K562 (cell line): ENCODE data around the gene TULP3. TPM values are rescaled to one million over a fixed set of nuclear protein-coding genes. Genes with fewer than 3 reads are reported as not detected.

Experiments
- ATAC-seq: fragments of 200-7000 bp; cut with Tn5 transposase; 3 replicates; pipeline ENCODE4 v1.9.1; 2020; ENCODE audit warnings: moderate library complexity
- BruUV-seq: library from RNA; stranded (reverse); fragments of 400-500 nt; replicated peaks from 2 replicates; lab custom pipeline; 2021; lab: Mats Ljungman, UMichigan
- CTCF ChIA-PET: fragments of 300-600 bp; formaldehyde crosslinking; extraction: SDS; loops from one replicate; lab custom pipeline; 2021; ENCODE audit warnings: low intra/inter-chr PET ratio; lab: Yijun Ruan, JAX
- POLR2A ChIA-PET: fragments of 300-600, 350-650 bp; sonication (Branson Sonifier 250); formaldehyde crosslinking; extraction: SDS; loops from one replicate; lab custom pipeline; 2021; ENCODE audit warnings: antibody characterized with exemption, inconsistent platforms; lab: Yijun Ruan, JAX
- DNase-seq, 4 experiments: peaks; one replicate each; pipeline versions ENCODE4 v3.0.0 to v3.0.0-alpha.2; 2011 to 2018; ENCODE audit warnings: low spot score in 3 of 4, mixed read lengths in 3 of 4; ENCODE audit errors: extremely low read depth in 1 of 4
- FAIRE-seq: peaks from 2 replicates; lab custom pipeline; 2011; peaks lifted over from hg19 to GRCh38; lab: Jason Lieb, UNC
- H2AFZ ChIP-seq: 2 replicates; pipeline ENCODE4 v1.6.0; 2011; ENCODE audit warnings: low read depth, low read length, control low read depth, inconsistent platforms
- H3K27ac ChIP-seq: fragments of 200-600 bp; 3 replicates; pipeline ENCODE4 v1.8.0; 2011; ENCODE audit warnings: low read depth, mild to moderate bottlenecking, control low read depth, inconsistent platforms, low read length, moderate library complexity, mixed read lengths; ENCODE audit errors: extremely low read depth
- H3K27me3 ChIP-seq, 2 experiments: fragments of 300-600 bp in 1 of 2; 2 replicates in 1 of 2; 3 replicates in 1 of 2; pipeline versions ENCODE4 v1.6.0 to v1.8.0; 2011; ENCODE audit warnings: inconsistent platforms in 2 of 2, low read length in 2 of 2, mild to moderate bottlenecking in 1 of 2, mixed read lengths in 1 of 2, moderate library complexity in 1 of 2; ENCODE audit not compliant: control insufficient read depth in 2 of 2, insufficient read depth in 2 of 2
- H3K36me3 ChIP-seq: fragments of 300-600 bp; 3 replicates; pipeline ENCODE4 v1.8.0; 2011; ENCODE audit warnings: mild to moderate bottlenecking, low read length, inconsistent platforms; ENCODE audit not compliant: control insufficient read depth, insufficient read depth
- H3K4me1 ChIP-seq, 2 experiments: fragments of 200-600 bp in 1 of 2; replicated peaks in 1 of 2; 2 replicates in 1 of 2; 3 replicates in 1 of 2; pipeline versions ENCODE4 v1.5.1 to v1.8.0; 2011; ENCODE audit warnings: inconsistent platforms in 2 of 2, low read length in 2 of 2, mild to moderate bottlenecking in 1 of 2, mixed read lengths in 1 of 2, moderate library complexity in 1 of 2; ENCODE audit not compliant: control insufficient read depth in 2 of 2, insufficient read depth in 2 of 2
- H3K4me2 ChIP-seq: 2 replicates; pipeline ENCODE4 v1.6.1; 2011; ENCODE audit warnings: low read length, control low read depth, inconsistent platforms, mixed read lengths; ENCODE audit not compliant: insufficient read depth
- H3K4me3 ChIP-seq: fragments of 200-600 bp; sonication (generic), shearing (Covaris generic); 2 replicates; pipeline ENCODE4 v1.5.1; 2016; ENCODE audit warnings: control low read depth, inconsistent platforms
- H3K79me2 ChIP-seq: fragments of 200-600 bp; 3 replicates; pipeline ENCODE4 v1.8.0; 2011; ENCODE audit warnings: low read length, inconsistent platforms; ENCODE audit not compliant: control insufficient read depth, insufficient read depth
- H3K9ac ChIP-seq, 2 experiments: 2 replicates each; pipeline versions ENCODE4 v1.6.0 to v1.6.1; 2011; ENCODE audit warnings: low read depth in 2 of 2, low read length in 2 of 2, control low read depth in 1 of 2, inconsistent platforms in 1 of 2, mild to moderate bottlenecking in 1 of 2, mixed read lengths in 1 of 2; ENCODE audit not compliant: insufficient read depth in 1 of 2
- H3K9me1 ChIP-seq: one replicate; pipeline ENCODE4 v1.6.0; 2011; ENCODE audit warnings: inconsistent platforms, mild to moderate bottlenecking, low read length, moderate library complexity; ENCODE audit not compliant: control insufficient read depth, insufficient read depth
- H3K9me3 ChIP-seq: replicated peaks from 2 replicates; pipeline ENCODE4 v1.5.1; 2011; ENCODE audit warnings: low read depth, low read length, inconsistent platforms; ENCODE audit not compliant: control insufficient read depth, insufficient read depth
- H4K20me1 ChIP-seq: replicated peaks from 2 replicates; pipeline ENCODE4 v1.6.1; 2011; ENCODE audit warnings: low read length, inconsistent platforms, mixed read lengths; ENCODE audit not compliant: control insufficient read depth, insufficient read depth
- CEBPG ChIP-seq, 3 experiments: fragments of 200-800 bp in 1 of 3; sonication (Bioruptor generic) in 1 of 3; sonication (generic) in 1 of 3; formaldehyde crosslinking in 1 of 3; IDR thresholded peaks in 2 of 3; conservative IDR thresholded peaks in 1 of 3; 2 replicates each; pipeline versions ENCODE4 v1.6.1 to v1.8.0; 2016 to 2022; ENCODE audit warnings: missing compliant biosample characterization in 2 of 3, missing genetic modification characterization in 2 of 3, mild to moderate bottlenecking in 1 of 3, missing genetic modification reagents in 1 of 3
- DMBX1 ChIP-seq: fragments of 250-450 bp; sonication (Bioruptor Pico); IDR thresholded peaks from 2 replicates; pipeline ENCODE4 v1.8.0; 2022; ENCODE audit warnings: inconsistent platforms, mild to moderate bottlenecking, moderate library complexity, borderline replicate concordance
- DNMT1 ChIP-seq: fragments of 450-650 bp; IDR thresholded peaks from 2 replicates; pipeline ENCODE4 v1.6.1; 2016; ENCODE audit warnings: antibody characterized with exemption, mild to moderate bottlenecking
- HOXB6 ChIP-seq: fragments of 250-450 bp; sonication (Bioruptor Pico); IDR thresholded peaks from 2 replicates; pipeline ENCODE4 v1.5.1; 2022; ENCODE audit warnings: mild to moderate bottlenecking, borderline replicate concordance
- MTF1 ChIP-seq: fragments of 250-450 bp; sonication (Bioruptor Pico); IDR thresholded peaks from 2 replicates; pipeline ENCODE4 v1.9.0; 2021; ENCODE audit warnings: moderate library complexity, mild to moderate bottlenecking, inconsistent platforms, borderline replicate concordance
- PYGO2 ChIP-seq: fragments of 450-650 bp; IDR thresholded peaks from 2 replicates; pipeline ENCODE4 v1.6.1; 2016; ENCODE audit warnings: mild to moderate bottlenecking, missing genetic modification characterization, moderate library complexity, missing compliant biosample characterization
- TGIF2 ChIP-seq: sonication (generic); formaldehyde crosslinking; IDR thresholded peaks from 2 replicates; pipeline ENCODE4 v1.8.1; 2022; ENCODE audit warnings: mild to moderate bottlenecking, missing genetic modification reagents, moderate library complexity
- XRCC4 ChIP-seq: IDR thresholded peaks from one replicate; pipeline ENCODE4 v1.6.1; 2011; ENCODE audit not compliant: insufficient read depth, insufficient read length; ENCODE audit errors: extremely low read depth
- WGBS: fragments of 100-300 bp; shearing (Covaris generic); methylation state at CpG from one replicate; pipeline ENCODE4 v1.1.6; 2016; ENCODE audit warnings: low coverage, mixed read lengths; ENCODE audit not compliant: insufficient coverage; ENCODE audit errors: missing lambda C conversion rate; 5-methylcytosine and 5-hydroxymethylcytosine counted together
- in situ Hi-C: fragments of 300-500 bp; cut with MboI; formaldehyde crosslinking; loops from 4 replicates; pipeline ENCODE4 v1.15.0; 2018; ENCODE audit warnings: inconsistent platforms, mixed read lengths
- intact Hi-C: fragments of 100-400 bp; cut with micrococcal nuclease; formaldehyde crosslinking; loops from 2 replicates; pipeline ENCODE4 v1.14.2; 2022
- polyA plus RNA-seq, 8 experiments: library from polyadenylated mRNA; depleted of rRNA in 4 of 8; stranded (reverse) in 5 of 8; unstranded in 3 of 8; fragments of >200 nt; fragmentation: Nextera tagmentation in 2 of 8; fragmentation: Illumina TruSeq in 1 of 8; extraction: Ambion mirVana in 2 of 8; extraction: Trizol in 1 of 8; gene quantifications; 2 replicates each; pipeline versions ENCODE4 v1.2.1 to v1.2.3, GENCODE V29; 2011 to 2014; ENCODE audit warnings: inconsistent platforms in 1 of 8, missing spikeins in 1 of 8
- total RNA-seq, 7 experiments: library from RNA; depleted of rRNA in 6 of 7; stranded (reverse); fragments of >200 nt in 6 of 7; fragmentation: Illumina TruSeq in 2 of 7; extraction: Trizol in 2 of 7; gene quantifications; 2 replicates each; pipeline versions ENCODE4 v1.2.1 to v1.2.3, GENCODE V29; 2011 to 2021; ENCODE audit warnings: low replicate concordance in 1 of 7
- TF ChIP-seq, protein P1 (sequence below), 2 experiments: fragments of 450-650 bp in 1 of 2; sonication (generic) in 1 of 2; formaldehyde crosslinking in 1 of 2; IDR thresholded peaks in 1 of 2; conservative IDR thresholded peaks in 1 of 2; 2 replicates each; pipeline versions ENCODE4 v1.6.1 to v1.8.1; 2016 to 2023; ENCODE audit warnings: mild to moderate bottlenecking in 2 of 2, moderate library complexity in 2 of 2, inconsistent platforms in 1 of 2, missing genetic modification reagents in 1 of 2
- TF ChIP-seq, protein P2 (sequence below): sonication (generic); formaldehyde crosslinking; IDR thresholded peaks from 2 replicates; pipeline ENCODE4 v1.8.0; 2022; ENCODE audit warnings: mild to moderate bottlenecking, missing genetic modification reagents
- TF ChIP-seq, protein P3 (sequence below): fragments of 450-650 bp; IDR thresholded peaks from 2 replicates; pipeline ENCODE4 v1.6.1; 2017; ENCODE audit warnings: mild to moderate bottlenecking, moderate library complexity
- TF ChIP-seq, protein P4 (sequence below): fragments of 250-450 bp; sonication (Bioruptor Pico); IDR thresholded peaks from 2 replicates; pipeline ENCODE4 v1.4.0; 2020; ENCODE audit warnings: borderline replicate concordance

The TULP3 gene
- total and polyA plus RNA-seq, 9 of the 15 experiments (the other 6 are each of a cell fraction or from before 2014, with no cell fraction given), result 3.6 to 13.3 (median 7.3) TPM

DNA sequence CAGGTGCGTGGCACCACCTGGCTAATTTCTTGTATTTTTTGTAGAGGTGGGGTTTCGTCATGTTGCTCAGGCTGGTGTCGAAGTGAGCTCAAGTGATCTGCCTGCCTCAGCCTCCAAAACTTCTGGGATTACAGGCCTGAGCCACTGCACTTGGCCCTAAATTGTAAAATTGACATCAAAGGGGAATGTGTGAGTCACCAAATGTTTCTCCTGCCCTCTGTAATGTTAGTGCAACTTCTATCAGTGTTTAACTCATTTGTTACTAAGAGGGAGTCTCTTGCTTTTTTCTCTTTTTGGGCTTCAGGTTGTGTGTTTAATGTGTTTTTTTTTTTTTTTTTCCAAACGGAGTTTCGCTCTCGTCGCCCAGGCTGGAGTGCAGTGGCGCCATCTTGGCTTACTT, 2.3 kb downstream of the TULP3 start:
- H3K9me3 ChIP-seq, result no peaks in the 10 kb centered on the region
- peaks cover 12% of the 10 kb centered on the region; the same call in 2 of the 3 replicates for H3K36me3 ChIP-seq
- ChIA-PET CTCF (no interaction called here), POLR2A (no interaction called here)
- in situ Hi-C loops, result no loop called here
- no peaks in the 10 kb centered on the region for H3K9me1 ChIP-seq
- no peak overlapping the region for H2AFZ ChIP-seq
- no peaks in the 10 kb centered on the region for H3K27me3 ChIP-seq
- no TSS peak for BruUV-seq
- no peak overlapping the region for H3K27ac ChIP-seq
- DNase-seq (peak in 1 of 4 experiments; percentile 9), FAIRE-seq (no peak), ATAC-seq (no peak)
- H3K9ac ChIP-seq, result no peak overlapping the region
- peaks cover 8% of the 10 kb centered on the region for H3K79me2 ChIP-seq
- no peak overlapping the region for H3K4me3 ChIP-seq
- no peaks in the 10 kb centered on the region for H4K20me1 ChIP-seq
- H3K4me1 ChIP-seq, result peaks cover 5 to 15% of the 10 kb centered on the region in 2 experiments; a peak in 3 of 5 replicates
- no peak overlapping the region for H3K4me2 ChIP-seq
- 84% methylated on average over 3 of the region's 8 CpGs for WGBS
- intact Hi-C loops, result no loop called here
- TF ChIP-seq, protein P1, sequence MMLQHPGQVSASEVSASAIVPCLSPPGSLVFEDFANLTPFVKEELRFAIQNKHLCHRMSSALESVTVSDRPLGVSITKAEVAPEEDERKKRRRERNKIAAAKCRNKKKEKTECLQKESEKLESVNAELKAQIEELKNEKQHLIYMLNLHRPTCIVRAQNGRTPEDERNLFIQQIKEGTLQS (IDR thresholded peaks at IDR 0.05), result peak; percentile 53
- TF ChIP-seq, protein P1 (CRISPR knock-in tag; conservative IDR thresholded peaks at IDR 0.05), result no peak
- no peak for TF ChIP-seq HOXB6
- no peak for TF ChIP-seq TGIF2
- no peak for TF ChIP-seq MTF1 (CRISPR knock-in tag)
- TF ChIP-seq DNMT1, result no peak
- TF ChIP-seq, protein P2, sequence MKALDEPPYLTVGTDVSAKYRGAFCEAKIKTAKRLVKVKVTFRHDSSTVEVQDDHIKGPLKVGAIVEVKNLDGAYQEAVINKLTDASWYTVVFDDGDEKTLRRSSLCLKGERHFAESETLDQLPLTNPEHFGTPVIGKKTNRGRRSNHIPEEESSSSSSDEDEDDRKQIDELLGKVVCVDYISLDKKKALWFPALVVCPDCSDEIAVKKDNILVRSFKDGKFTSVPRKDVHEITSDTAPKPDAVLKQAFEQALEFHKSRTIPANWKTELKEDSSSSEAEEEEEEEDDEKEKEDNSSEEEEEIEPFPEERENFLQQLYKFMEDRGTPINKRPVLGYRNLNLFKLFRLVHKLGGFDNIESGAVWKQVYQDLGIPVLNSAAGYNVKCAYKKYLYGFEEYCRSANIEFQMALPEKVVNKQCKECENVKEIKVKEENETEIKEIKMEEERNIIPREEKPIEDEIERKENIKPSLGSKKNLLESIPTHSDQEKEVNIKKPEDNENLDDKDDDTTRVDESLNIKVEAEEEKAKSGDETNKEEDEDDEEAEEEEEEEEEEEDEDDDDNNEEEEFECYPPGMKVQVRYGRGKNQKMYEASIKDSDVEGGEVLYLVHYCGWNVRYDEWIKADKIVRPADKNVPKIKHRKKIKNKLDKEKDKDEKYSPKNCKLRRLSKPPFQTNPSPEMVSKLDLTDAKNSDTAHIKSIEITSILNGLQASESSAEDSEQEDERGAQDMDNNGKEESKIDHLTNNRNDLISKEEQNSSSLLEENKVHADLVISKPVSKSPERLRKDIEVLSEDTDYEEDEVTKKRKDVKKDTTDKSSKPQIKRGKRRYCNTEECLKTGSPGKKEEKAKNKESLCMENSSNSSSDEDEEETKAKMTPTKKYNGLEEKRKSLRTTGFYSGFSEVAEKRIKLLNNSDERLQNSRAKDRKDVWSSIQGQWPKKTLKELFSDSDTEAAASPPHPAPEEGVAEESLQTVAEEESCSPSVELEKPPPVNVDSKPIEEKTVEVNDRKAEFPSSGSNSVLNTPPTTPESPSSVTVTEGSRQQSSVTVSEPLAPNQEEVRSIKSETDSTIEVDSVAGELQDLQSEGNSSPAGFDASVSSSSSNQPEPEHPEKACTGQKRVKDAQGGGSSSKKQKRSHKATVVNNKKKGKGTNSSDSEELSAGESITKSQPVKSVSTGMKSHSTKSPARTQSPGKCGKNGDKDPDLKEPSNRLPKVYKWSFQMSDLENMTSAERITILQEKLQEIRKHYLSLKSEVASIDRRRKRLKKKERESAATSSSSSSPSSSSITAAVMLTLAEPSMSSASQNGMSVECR, result no peak
- no peak for TF ChIP-seq XRCC4
- TF ChIP-seq PYGO2 (tag), result no peak
- TF ChIP-seq, protein P3, sequence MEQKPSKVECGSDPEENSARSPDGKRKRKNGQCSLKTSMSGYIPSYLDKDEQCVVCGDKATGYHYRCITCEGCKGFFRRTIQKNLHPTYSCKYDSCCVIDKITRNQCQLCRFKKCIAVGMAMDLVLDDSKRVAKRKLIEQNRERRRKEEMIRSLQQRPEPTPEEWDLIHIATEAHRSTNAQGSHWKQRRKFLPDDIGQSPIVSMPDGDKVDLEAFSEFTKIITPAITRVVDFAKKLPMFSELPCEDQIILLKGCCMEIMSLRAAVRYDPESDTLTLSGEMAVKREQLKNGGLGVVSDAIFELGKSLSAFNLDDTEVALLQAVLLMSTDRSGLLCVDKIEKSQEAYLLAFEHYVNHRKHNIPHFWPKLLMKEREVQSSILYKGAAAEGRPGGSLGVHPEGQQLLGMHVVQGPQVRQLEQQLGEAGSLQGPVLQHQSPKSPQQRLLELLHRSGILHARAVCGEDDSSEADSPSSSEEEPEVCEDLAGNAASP, result no peak
- peak; percentile 36; the same call in 1 of the 2 replicates for TF ChIP-seq CEBPG (CRISPR knock-in tag; IDR thresholded peaks at IDR 0.05)
- no peak for TF ChIP-seq CEBPG (tag; conservative IDR thresholded peaks at IDR 0.05 in 1 of 2, IDR thresholded peaks at IDR 0.05 in 1 of 2)
- TF ChIP-seq, protein P4, sequence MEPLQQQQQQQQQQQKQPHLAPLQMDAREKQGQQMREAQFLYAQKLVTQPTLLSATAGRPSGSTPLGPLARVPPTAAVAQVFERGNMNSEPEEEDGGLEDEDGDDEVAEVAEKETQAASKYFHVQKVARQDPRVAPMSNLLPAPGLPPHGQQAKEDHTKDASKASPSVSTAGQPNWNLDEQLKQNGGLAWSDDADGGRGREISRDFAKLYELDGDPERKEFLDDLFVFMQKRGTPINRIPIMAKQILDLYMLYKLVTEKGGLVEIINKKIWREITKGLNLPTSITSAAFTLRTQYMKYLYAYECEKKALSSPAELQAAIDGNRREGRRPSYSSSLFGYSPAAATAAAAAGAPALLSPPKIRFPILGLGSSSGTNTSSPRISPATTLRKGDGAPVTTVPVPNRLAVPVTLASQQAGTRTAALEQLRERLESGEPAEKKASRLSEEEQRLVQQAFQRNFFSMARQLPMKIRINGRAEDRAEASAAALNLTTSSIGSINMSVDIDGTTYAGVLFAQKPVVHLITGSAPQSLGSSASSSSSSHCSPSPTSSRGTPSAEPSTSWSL (CRISPR knock-in tag), result no peak
- no peak for TF ChIP-seq DMBX1
